Non-pigmented ciliary epithelial cell (primary cell): ENCODE measurements around the gene LCN15.
"Not testable (repeated sequence)": the region's sequence is repeated elsewhere in the genome, so short reads cannot be mapped to it uniquely, and the experiment has no call there.

Experiments
- DNase-seq: peaks from one replicate; pipeline ENCODE4 v3.0.0-alpha.2; 2010; ENCODE audit warnings: low read depth

LCN15 gene

GRCh38 chr9:136755302-136756133, 8.8 kb downstream of the LCN15 start:
- DNase-seq: not testable (repeated sequence)

GRCh38 chr9:136754626-136755301, 9.6 kb downstream of the LCN15 start:
- DNase-seq: no peak

GRCh38 chr9:136754059-136754572, 10.2 kb downstream of the LCN15 start:
- DNase-seq: no peak

- no peak for DNase-seq
Measured at GRCh38 chr9:136753371-136754058, 10.8 kb downstream of the LCN15 start.

GRCh38 chr9:136751814-136752213, 12.5 kb downstream of the LCN15 start:
- no peak for DNase-seq

GRCh38 chr9:136751244-136751643, 13.1 kb downstream of the LCN15 start:
- no peak for DNase-seq

GRCh38 chr9:136750526-136750925, 13.8 kb downstream of the LCN15 start:
- no peak for DNase-seq

- DNase-seq: no peak
Measured at GRCh38 chr9:136748666-136749611, 15.4 kb downstream of the LCN15 start.

GRCh38 chr9:136748201-136748600, 16.1 kb downstream of the LCN15 start, which contains the start of gene LCN6:
Gene LCN6, minus strand, starts transcription at chr9:136748525. Its CDS starts 42 bp downstream, at chr9:136748483.
- no peak for DNase-seq

- no peak for DNase-seq
Measured at GRCh38 chr9:136747161-136748060, 16.9 kb downstream of the LCN15 start.

- DNase-seq: no peak
Measured at GRCh38 chr9:136746621-136747020, 17.7 kb downstream of the LCN15 start.

- DNase-seq: no peak
Measured at GRCh38 chr9:136746155-136746490, 18.2 kb downstream of the LCN15 start.

- DNase-seq: no peak
Measured at GRCh38 chr9:136745389-136746154, 18.7 kb downstream of the LCN15 start.

- no peak for DNase-seq
Measured at GRCh38 chr9:136744773-136745172, 19.5 kb downstream of the LCN15 start.

GRCh38 chr9:136743639-136744211, 20.6 kb downstream of the LCN15 start:
- no peak for DNase-seq

- DNase-seq: no peak
Measured at GRCh38 chr9:136742591-136743391, 21.5 kb downstream of the LCN15 start, which contains the start of gene LCN10. Gene LCN10, minus strand, starts transcription at chr9:136742940. Its CDS starts 37 bp downstream, at chr9:136742903.

- no peak for DNase-seq
Measured at GRCh38 chr9:136741883-136742571, 22.3 kb downstream of the LCN15 start.
